Activated CD8-positive, alpha-beta memory T cell treated with anti-CD3 and anti-CD28 coated beads for 1 hour (primary cell): ENCODE results near the gene PABPN1.
A peak's percentile ranks its signal among the peaks of the same experiment; 100 is the strongest.

Experiments
- DNase-seq, 2 donors: peaks; one replicate each; pipeline ENCODE4 v3.0.0-alpha.2; 2020; ENCODE audit warnings: low read depth in 1 of 2; ENCODE audit errors: extremely low read depth in 1 of 2

The PABPN1 gene

DNA sequence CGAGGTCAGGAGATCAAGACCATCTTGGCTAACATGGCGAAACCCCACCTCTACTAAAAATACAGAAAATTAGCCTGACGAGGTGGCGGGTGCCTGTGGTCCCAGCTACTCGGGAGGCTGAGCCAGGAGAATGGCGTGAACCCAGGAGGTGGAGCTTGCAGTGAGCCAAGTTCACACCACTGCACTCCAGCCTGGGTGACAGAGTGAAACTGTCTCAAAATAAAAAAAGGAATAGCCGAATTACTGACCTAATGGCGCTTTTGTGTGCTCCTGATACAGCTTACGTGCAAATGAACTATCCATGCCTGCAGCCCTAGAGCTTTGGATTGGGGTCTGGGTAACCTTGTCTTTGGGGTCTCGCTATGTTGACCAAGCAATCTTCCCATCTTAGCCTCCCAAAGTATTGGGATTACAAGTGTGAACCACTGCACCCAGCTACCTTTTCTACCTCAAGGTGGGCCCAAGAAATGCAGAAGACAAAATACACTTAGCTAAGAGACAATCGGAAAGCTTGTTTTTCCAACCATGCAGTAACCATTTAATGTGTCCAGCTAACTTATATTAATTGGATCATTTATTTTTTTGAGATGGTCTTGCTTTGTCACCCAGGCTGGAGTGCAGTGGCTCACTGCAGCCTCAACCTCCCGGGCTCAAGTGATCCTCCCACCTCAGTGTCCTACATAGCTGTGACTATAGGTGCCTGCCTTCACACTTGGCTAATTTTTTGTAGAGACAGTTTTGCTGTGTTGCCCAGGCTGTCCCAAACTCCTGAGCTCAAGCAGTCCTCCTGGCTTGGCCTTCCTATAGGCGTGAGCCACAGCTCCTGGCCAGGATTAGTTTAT lies 5.5 kb downstream of the PABPN1 start:
- no peak for DNase-seq

- DNase-seq = peak; percentile 35 to 45
Measured at GRCh38 chr14:23327947-23328744, 6.9 kb downstream of the PABPN1 start.

DNA sequence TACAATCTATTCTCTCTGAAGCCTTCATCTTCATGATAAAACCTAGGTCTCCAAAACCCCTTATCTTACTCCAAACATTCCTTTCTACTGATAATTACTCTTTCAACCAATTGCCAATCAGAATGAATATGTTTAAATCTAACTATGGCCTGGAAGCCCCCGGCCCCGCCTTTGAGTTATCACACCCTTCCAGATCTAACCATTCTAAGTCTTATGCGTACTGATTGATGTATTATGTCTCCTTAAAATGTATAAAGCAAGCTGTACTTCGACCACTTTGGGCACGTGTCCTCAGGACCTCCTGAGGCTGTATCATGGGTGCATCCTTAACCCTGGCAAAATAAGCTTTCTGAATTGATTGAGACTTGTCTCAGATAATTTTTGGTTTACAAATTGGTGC lies 14.4 kb downstream of the PABPN1 start:
- no peak for DNase-seq

- no peak for DNase-seq
Measured at GRCh38 chr14:23339506-23340268, 18.4 kb downstream of the PABPN1 start.

GRCh38 chr14:23344481-23344880 lies 23.2 kb downstream of the PABPN1 start:
- no peak for DNase-seq

DNA sequence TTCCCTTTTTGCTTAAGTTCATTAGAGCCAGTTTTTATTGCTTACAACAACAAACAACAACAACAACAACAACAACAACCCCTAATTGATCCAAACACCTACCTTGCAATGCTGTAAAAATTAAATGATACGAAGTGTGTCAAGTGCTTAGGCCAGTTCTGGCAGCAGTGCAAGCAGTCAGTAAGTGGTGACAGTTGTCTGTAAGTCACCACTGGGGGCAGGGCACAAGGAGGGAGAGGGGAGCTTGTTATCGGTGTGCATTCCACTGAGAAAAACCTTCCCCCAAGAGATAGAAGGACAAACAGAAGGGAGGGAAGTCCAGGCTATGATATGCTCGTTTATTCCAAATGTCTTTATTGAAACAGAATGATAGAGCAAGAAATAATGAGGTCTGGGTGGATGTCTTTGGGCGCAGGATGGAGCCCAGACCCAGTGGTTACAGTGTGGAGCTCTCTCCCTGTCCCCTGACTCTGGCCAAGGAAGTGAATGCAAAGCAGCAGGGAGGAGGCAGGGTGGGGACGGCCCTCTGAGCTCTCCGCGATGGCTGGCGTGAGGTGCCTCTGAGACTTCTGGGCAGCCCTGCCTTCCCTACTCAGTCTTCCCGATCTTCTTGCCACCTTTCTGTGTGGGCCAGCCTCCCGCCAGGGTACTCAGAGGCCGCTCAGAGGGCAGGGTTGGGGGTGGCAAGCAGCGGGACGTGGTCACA lies 24.9 kb downstream of the PABPN1 start:
- DNase-seq = no peak

DNA sequence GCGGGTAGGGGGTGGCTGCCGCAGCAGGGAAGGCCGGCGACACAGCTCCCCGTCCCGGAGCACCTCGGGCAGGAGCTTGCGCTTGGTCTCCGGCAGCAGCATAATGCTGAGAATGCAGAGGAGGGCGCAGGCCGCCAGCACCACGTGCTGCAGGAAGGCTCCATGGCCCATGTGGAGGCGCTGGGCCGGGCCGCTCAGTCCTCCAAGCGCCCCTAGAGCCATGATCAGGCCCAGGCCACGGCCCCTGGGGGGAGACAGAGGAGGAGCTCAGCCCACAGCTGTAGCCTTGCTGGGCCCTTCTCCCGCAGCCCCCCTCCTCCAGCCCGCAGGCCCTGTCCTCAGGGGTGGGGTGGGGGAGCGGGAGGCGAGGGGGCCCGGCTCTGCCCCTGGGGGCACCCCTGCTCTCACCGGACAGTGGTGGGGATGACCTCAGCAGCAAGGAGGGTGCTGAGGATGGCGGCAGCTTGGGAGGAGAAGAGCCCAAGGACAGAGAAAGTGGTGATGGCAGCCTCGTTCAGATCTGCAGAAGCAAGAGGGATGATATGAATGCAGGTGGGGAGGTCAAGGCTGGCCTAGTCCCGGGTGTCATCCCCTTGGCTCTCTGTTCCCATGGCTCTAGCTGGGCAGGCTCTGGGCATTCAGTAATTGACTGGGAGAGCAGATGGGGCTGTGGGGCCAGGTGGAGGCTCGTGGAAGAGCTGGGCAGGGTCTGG lies 25.6 kb downstream of the PABPN1 start:
- no peak for DNase-seq

GRCh38 chr14:23347406-23348296 lies 26.4 kb downstream of the PABPN1 start:
- DNase-seq = no peak

DNA sequence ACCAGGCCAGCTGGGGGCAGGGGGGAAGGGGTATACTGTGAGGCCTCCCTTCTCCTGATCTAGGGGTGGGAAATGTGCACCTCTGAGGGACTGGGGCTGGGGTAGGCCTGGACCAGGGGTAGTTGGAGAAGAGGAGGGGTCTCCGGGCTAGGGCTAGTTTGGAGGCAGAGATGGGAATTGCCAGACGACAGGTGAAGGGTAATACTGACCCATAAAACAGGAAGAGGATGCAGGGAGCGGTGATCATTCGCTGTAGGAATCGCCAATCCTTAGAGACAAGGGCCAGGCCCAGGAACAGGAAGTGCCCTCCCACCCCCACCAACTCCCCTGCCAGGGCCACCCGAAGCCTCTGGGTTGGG lies 27.0 kb downstream of the PABPN1 start:
- no peak for DNase-seq

GRCh38 chr14:23349156-23349845 lies 28.0 kb downstream of the PABPN1 start:
- no peak for DNase-seq

- DNase-seq = no peak
Measured at GRCh38 chr14:23351681-23352505, 30.6 kb downstream of the PABPN1 start.

DNA sequence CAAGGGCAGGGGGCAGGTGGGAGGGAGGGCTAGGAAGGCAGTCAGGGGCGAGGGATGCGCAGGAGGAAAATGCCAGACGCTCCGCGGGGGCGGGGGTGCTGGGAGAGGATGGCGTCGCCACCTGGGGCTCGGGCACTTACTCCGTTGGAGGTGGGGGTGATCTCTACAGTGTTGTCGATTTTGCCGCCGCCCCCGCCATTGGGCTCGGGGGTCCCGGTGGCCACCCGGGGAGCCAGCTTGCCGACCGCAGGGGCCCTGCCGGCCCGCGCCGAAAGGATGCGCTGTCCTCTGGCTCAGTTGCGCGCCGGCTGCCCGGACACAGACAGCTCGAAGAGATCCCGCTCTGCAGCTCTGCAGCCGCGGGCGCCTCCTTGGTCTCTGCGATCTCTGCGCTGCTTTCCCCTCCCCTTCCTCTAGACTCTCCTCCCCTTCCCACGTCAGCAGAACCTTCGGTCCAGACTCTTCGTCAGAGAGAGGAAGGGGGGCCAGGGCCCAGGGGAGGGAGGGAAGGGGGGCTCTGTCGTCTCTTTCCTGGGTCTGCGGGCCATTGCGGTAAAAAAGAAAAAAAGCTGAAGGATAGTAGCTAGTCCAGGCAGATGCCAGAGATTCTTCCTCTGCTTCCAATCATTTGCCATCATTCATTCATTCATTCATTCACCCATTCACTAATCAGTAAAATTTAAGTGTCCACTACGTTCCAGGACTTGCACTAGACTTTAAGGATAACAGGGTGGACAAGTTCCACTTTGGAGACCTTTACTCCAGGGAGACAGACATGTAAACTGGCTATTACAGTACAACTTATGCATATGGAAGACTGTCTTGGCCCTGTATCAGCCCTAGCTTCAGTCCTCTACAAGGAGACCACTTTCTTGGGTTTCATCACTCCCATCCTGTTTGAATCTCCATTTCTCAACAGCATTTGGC lies 31.5 kb downstream of the PABPN1 start, which contains the start of gene SLC22A17:
Gene SLC22A17 (minus strand): TSS at position 382 of the 927 bp plus-strand sequence.
- peak; percentile 22 to 25 for DNase-seq

GRCh38 chr14:23353433-23353780 lies 32.1 kb downstream of the PABPN1 start:
- no peak for DNase-seq

GRCh38 chr14:23354990-23355389 lies 33.7 kb downstream of the PABPN1 start:
- DNase-seq = no peak

- no peak for DNase-seq
Measured at GRCh38 chr14:23355871-23356435, 34.7 kb downstream of the PABPN1 start.

DNA sequence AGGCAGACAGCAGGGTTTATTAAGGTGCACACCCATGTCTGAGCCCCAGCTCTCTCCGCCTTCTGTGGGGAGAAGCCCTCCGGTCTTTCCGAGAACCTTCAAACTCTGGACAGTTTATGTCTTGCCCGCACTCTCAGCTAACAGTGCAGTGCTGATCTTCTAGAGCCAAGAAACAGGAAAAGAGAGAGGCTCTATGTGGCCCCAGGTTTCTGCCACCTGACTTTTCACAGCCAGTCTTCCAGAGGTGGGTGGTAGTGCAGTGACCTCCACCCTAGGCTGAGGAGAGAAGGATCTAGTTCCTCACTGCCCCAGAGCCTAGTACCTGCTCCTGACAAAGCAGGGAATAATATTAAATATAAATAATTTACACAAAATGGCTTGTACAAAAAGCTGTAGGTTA lies 35.4 kb downstream of the PABPN1 start:
- no peak for DNase-seq
